Measurements from ENCODE around the gene STK33. TPM values are rescaled to one million over a fixed set of nuclear protein-coding genes. Genes with fewer than 3 reads are reported as not detected.

Gene STK33
- total and polyA plus RNA-seq, 2 donors (not counting 3 experiments of a cell fraction or from before 2014, with no cell fraction given) = 0.63 to 3.4 TPM

DNA sequence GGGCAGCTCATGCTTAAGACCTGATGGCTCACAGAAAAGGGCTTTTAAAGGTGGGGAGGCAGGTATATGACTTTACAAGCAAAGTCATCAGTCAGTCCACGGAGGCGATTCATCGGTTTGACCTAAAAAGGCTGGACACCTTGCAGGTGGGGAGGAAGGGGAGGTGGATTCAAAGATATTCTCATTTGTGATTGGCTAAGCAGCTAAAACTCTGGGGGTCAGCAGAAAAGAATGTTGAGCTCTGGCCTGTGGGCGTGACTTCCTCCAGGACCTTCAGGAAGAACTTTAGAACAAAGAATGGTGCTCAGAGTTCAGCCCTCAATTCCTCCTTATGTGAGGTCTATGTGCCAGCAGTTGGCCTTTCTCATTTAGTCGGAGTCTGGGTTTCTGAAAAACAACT is 252.0 kb downstream of the STK33 start:
- Histone ChIP-seq H3K79me2 (ENCODE audit: control insufficient read depth, insufficient read depth, low read length) (no peaks in the 10 kb centered on the region), H3K4me2 (ENCODE audit: insufficient read depth, low read length) (no peak overlapping the region), H3K9ac (replicated peaks; ENCODE audit: extremely low read depth, insufficient read depth, low read length) (no peak overlapping the region), H3K36me3 (ENCODE audit: control insufficient read depth in 2 of 2, extremely low read depth in 1 of 2, insufficient read depth in 2 of 2, low read length in 2 of 2) (no peaks in the 10 kb centered on the region), H3K4me1 (ENCODE audit: control insufficient read depth, extremely low read depth, insufficient read depth, low read length) (no peaks in the 10 kb centered on the region), H2AFZ (ENCODE audit: low read depth, low read length) (no peak overlapping the region), H4K20me1 (replicated peaks; ENCODE audit: control insufficient read depth, extremely low read depth, insufficient read depth, low read length) (no peaks in the 10 kb centered on the region), H3K27me3 (ENCODE audit: control insufficient read depth in 2 of 2, insufficient read depth in 2 of 2, low read length in 2 of 2) (no peaks in the 10 kb centered on the region), H3K27ac (ENCODE audit: insufficient read depth, low read depth, low read length) (no peak overlapping the region), H3K9me1 (replicated peaks; ENCODE audit: control insufficient read depth, extremely low read depth, insufficient read depth, low read length) (no peaks in the 10 kb centered on the region), H3K9me3 (replicated peaks; ENCODE audit: control insufficient read depth, insufficient read depth, low read length) (no peaks in the 10 kb centered on the region), H3K4me3 (replicated peaks in 1 of 3; ENCODE audit: insufficient read depth in 1 of 3, low read depth in 1 of 3, low read length in 3 of 3) (no peak overlapping the region)
- BruUV-seq (replicated peaks) = no TSS peak
- FAIRE-seq (no peak), DNase-seq (ENCODE audit: low read depth, low spot score) (no peak)
- intact Hi-C loops (cut with micrococcal nuclease) (no loop called here), dilution Hi-C loops (cut with MboI; ENCODE audit: extremely low pct_ligation_motif_present, low sequenced_read_pairs) (no loop called here)
- CTCF ChIA-PET = interaction anchor here (1.2 to 1.5 kb wide), 2 partner anchors 12 to 618 kb away, joined by 4 read pairs; no protein-coding TSS in a partner anchor
- TF ChIP-seq, protein P1, sequence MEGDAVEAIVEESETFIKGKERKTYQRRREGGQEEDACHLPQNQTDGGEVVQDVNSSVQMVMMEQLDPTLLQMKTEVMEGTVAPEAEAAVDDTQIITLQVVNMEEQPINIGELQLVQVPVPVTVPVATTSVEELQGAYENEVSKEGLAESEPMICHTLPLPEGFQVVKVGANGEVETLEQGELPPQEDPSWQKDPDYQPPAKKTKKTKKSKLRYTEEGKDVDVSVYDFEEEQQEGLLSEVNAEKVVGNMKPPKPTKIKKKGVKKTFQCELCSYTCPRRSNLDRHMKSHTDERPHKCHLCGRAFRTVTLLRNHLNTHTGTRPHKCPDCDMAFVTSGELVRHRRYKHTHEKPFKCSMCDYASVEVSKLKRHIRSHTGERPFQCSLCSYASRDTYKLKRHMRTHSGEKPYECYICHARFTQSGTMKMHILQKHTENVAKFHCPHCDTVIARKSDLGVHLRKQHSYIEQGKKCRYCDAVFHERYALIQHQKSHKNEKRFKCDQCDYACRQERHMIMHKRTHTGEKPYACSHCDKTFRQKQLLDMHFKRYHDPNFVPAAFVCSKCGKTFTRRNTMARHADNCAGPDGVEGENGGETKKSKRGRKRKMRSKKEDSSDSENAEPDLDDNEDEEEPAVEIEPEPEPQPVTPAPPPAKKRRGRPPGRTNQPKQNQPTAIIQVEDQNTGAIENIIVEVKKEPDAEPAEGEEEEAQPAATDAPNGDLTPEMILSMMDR (IDR thresholded peaks at IDR 0.05; ENCODE audit: extremely low read depth in 1 of 2, insufficient read depth in 1 of 2, low read depth in 1 of 2, low read length in 2 of 2) = no peak
- TF ChIP-seq GATA2 (IDR thresholded peaks at IDR 0.05; ENCODE audit: insufficient read depth, insufficient read length, low read depth, low read length) (no peak), EZH2 (IDR thresholded peaks at IDR 0.05; ENCODE audit: borderline replicate concordance, low read depth, low read length, severe bottlenecking) (no peak), FOS (IDR thresholded peaks at IDR 0.05; ENCODE audit: borderline replicate concordance, insufficient read depth, low read length) (no peak), MYC (IDR thresholded peaks at IDR 0.05; ENCODE audit: low read depth, low read length) (no peak), POLR2A (IDR thresholded peaks at IDR 0.05; ENCODE audit: low read depth, low read length) (no peak), JUN (IDR thresholded peaks at IDR 0.05; ENCODE audit: borderline replicate concordance, insufficient read depth, insufficient read length, low read depth) (no peak), POLR2AphosphoS5 (IDR thresholded peaks at IDR 0.05; ENCODE audit: insufficient read depth, low read depth, low read length) (no peak)
- TF ChIP-seq, protein P2, sequence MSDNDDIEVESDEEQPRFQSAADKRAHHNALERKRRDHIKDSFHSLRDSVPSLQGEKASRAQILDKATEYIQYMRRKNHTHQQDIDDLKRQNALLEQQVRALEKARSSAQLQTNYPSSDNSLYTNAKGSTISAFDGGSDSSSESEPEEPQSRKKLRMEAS (IDR thresholded peaks at IDR 0.05; ENCODE audit: insufficient read depth, insufficient read length) = no peak
- POLR2A ChIA-PET = no interaction called here

Small RNA genes within 50 kb of the gene (small RNA-seq; reads per million reads assigned to genes)
- not detected for gene RF00601 (ENCODE audit: insufficient read depth, insufficient read length, low read depth, low replicate concordance)

Other genes with a start within 250 kb of the STK33 start
- 8.6 and 11.7 TPM in 2 replicates for gene TRIM66, start 88.4 kb upstream of the STK33 start, total RNA-seq
- gene TRIM66, start 88.4 kb upstream of the STK33 start, polyA plus RNA-seq = 5.1 and 5.5 TPM in 2 replicates
- 952 and 1,303 TPM in 2 replicates for gene RPL27A, start 88.6 kb upstream of the STK33 start, total RNA-seq
- gene RPL27A, start 88.6 kb upstream of the STK33 start, polyA plus RNA-seq = 1,047 and 1,363 TPM in 2 replicates